SHP77 (cell line): ENCODE data around the gene CBARP.
"Not testable (repeated sequence)": the region's sequence is repeated elsewhere in the genome, so short reads cannot be mapped to it uniquely, and the experiment has no call there.

ENCODE experiments used
- DNase-seq, 2 experiments: peaks; one replicate each; lab custom pipeline; 2025; lab: John Stamatoyannopoulos, UW

CBARP gene

GRCh38 chr19:1213391-1214286, 24.2 kb downstream of the CBARP start:
- peak; percentile 86 to 87 for DNase-seq

- no peak for DNase-seq
Measured at GRCh38 chr19:1211494-1212234, 26.1 kb downstream of the CBARP start.

- no peak for DNase-seq
Measured at GRCh38 chr19:1210227-1210538, 27.6 kb downstream of the CBARP start.

- not testable (repeated sequence) for DNase-seq
Measured at GRCh38 chr19:1208830-1209229, 29.0 kb downstream of the CBARP start.

GRCh38 chr19:1206864-1207450, 30.8 kb downstream of the CBARP start:
- no peak for DNase-seq

- DNase-seq = no peak
Measured at GRCh38 chr19:1206150-1206863, 31.5 kb downstream of the CBARP start.

- DNase-seq = no peak
Measured at GRCh38 chr19:1205114-1206099, 32.4 kb downstream of the CBARP start, which contains the start of gene STK11. TSS of gene STK11 (plus strand) at chr19:1205778. CDS start at chr19:1206914, 1,136 bp downstream.

GRCh38 chr19:1200614-1201013, 37.2 kb downstream of the CBARP start:
- DNase-seq = not testable (repeated sequence)

GRCh38 chr19:1199531-1199930, 38.3 kb downstream of the CBARP start:
- DNase-seq = no peak

- no peak for DNase-seq
Measured at GRCh38 chr19:1189419-1189818, 48.4 kb downstream of the CBARP start.

- no peak for DNase-seq
Measured at GRCh38 chr19:1183543-1184172, 54.1 kb downstream of the CBARP start.

- DNase-seq = no peak
Measured at GRCh38 chr19:1182727-1183126, 55.1 kb downstream of the CBARP start.

GRCh38 chr19:1182068-1182467, 55.7 kb downstream of the CBARP start:
- DNase-seq = no peak

- DNase-seq = no peak
Measured at GRCh38 chr19:1181606-1182005, 56.2 kb downstream of the CBARP start.
